ENCODE data around the gene JMJD8. TPM values are rescaled to one million over a fixed set of nuclear protein-coding genes. Genes with fewer than 3 reads are reported as not detected.

Gene JMJD8
- polyA plus RNA-seq, 1 donor (not counting 4 experiments of a cell fraction or from before 2014, with no cell fraction given): 20.1 TPM

DNA sequence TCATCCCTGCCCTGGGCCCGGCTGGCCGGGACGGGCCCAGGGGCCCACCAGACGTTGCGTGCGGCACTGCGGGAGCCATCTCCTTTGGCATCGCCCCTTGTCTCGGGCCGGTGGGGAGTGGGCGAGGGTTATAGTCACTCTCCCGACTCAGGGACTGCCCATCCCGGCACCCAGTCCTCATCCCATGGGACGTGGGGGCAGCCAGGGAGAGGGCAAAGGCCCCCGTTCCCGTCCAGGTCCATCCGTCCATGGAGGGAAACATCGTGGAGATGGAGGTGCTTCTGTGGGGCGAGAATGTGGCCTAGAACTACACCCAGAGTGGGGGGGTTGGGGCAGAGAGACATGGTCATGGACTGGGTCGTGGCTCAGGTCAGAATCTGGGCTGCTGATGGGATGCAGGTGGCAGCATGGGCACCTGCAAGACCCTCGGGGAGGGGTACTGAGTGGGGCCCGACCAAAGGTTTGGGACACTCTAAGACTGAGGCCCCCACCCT is 37.4 kb downstream of the JMJD8 start:
- H3K36me3 ChIP-seq (ENCODE audit: control insufficient read depth in 2 of 2, extremely low read depth in 1 of 2, insufficient read depth in 2 of 2, low read length in 2 of 2): no peaks in the 10 kb centered on the region
- no peak overlapping the region for H3K4me3 ChIP-seq (ENCODE audit: control insufficient read depth in 2 of 3, extremely low read depth in 1 of 3, insufficient read depth in 2 of 3, low read depth in 1 of 3, low read length in 3 of 3)
- no peak overlapping the region for H2AFZ ChIP-seq (ENCODE audit: control insufficient read depth, low read length)
- peaks cover 2% of the 10 kb centered on the region for H3K9me1 ChIP-seq (ENCODE audit: control insufficient read depth, extremely low read depth, insufficient read depth, low read length)
- no peaks in the 10 kb centered on the region for H4K20me1 ChIP-seq (ENCODE audit: control insufficient read depth, extremely low read depth, insufficient read depth, low read length)
- no peak overlapping the region for H3K4me2 ChIP-seq (ENCODE audit: control insufficient read depth, extremely low read depth, insufficient read depth, low read depth, low read length)
- peaks cover 16% of the 10 kb centered on the region for H3K4me1 ChIP-seq (ENCODE audit: control insufficient read depth, extremely low read depth, insufficient read depth, low read length)
- H3K27ac ChIP-seq (ENCODE audit: control insufficient read depth, insufficient read depth, low read length): no peak overlapping the region
- H3K9ac ChIP-seq (ENCODE audit: control insufficient read depth, extremely low read depth, insufficient read depth, low read length): no peak overlapping the region
- no peaks in the 10 kb centered on the region for H3K27me3 ChIP-seq (ENCODE audit: control insufficient read depth, extremely low read depth, insufficient read depth, low read length)
- no peaks in the 10 kb centered on the region for H3K9me3 ChIP-seq (ENCODE audit: control insufficient read depth, low read depth, low read length)
- no peak for FAIRE-seq
- peaks cover 6% of the 10 kb centered on the region for H3K79me2 ChIP-seq (ENCODE audit: control insufficient read depth, insufficient read depth, low read length)
- no peak for TF ChIP-seq CTCF (optimal IDR thresholded peaks at IDR 0.05 in 1 of 3, IDR thresholded peaks at IDR 0.05 in 1 of 3, conservative IDR thresholded peaks at IDR 0.05 in 1 of 3; ENCODE audit: extremely low read depth in 1 of 3, insufficient read depth in 2 of 3, low read length in 3 of 3)
- no peak for TF ChIP-seq EZH2 (IDR thresholded peaks at IDR 0.05; ENCODE audit: low read length)
- dilution Hi-C loops (cut with MboI; ENCODE audit: extremely low pct_ligation_motif_present, low sequenced_read_pairs): no loop called here
- DNase-seq (ENCODE audit: low read depth, low spot score): no peak

DNA sequence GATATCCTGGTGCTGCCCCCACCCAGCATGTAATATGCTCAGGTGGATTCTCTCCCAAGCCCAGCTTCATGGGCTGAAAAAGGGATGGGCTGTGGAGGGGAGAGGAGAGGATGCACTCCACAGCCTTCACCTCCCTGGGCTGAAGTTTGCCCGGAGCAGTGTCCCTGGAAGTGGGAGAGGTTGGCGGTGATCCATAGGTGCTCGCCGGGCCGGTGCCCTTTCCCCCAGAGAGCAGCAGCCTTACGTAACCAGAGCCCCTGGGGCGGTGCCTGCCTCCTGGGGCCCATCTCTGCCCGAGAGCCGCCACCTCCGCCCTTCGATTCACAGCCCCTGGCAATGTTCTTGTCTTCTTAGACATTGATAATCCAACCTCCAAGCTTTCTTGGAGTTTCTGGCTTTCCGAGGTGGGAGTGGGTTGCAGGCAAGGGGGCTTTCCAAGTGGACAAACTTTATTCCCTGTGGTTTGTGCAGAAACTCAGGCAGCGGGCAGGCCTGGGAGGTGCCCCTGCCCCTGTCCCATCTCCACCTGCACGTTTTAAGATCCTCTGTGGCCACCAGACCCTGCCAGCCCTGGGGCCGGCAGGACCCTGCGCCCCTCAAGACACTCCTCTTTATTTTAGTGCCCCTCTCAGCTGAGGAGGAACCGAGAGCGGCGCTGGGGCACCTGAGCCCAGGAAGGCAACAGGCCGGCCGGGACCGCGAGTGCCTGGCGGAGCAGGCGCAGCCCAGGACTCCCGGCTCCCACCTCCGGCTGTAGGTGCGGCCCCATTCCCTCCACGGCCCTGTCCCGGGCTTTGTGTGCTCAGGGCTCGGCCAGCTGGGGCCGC is 38.1 kb downstream of the JMJD8 start:
- Histone ChIP-seq H2AFZ (ENCODE audit: control insufficient read depth, low read length) (no peak overlapping the region), H3K36me3 (ENCODE audit: control insufficient read depth in 2 of 2, extremely low read depth in 1 of 2, insufficient read depth in 2 of 2, low read length in 2 of 2) (no peaks in the 10 kb centered on the region), H3K27ac (ENCODE audit: control insufficient read depth, insufficient read depth, low read length) (no peak overlapping the region), H3K27me3 (ENCODE audit: control insufficient read depth, extremely low read depth, insufficient read depth, low read length) (no peaks in the 10 kb centered on the region), H3K4me3 (ENCODE audit: control insufficient read depth in 2 of 3, extremely low read depth in 1 of 3, insufficient read depth in 2 of 3, low read depth in 1 of 3, low read length in 3 of 3) (no peak overlapping the region), H3K9me3 (ENCODE audit: control insufficient read depth, low read depth, low read length) (no peaks in the 10 kb centered on the region), H3K4me2 (ENCODE audit: control insufficient read depth, extremely low read depth, insufficient read depth, low read depth, low read length) (no peak overlapping the region), H3K79me2 (ENCODE audit: control insufficient read depth, insufficient read depth, low read length) (peaks cover 6% of the 10 kb centered on the region), H4K20me1 (ENCODE audit: control insufficient read depth, extremely low read depth, insufficient read depth, low read length) (no peaks in the 10 kb centered on the region), H3K9me1 (ENCODE audit: control insufficient read depth, extremely low read depth, insufficient read depth, low read length) (peaks cover 2% of the 10 kb centered on the region), H3K4me1 (ENCODE audit: control insufficient read depth, extremely low read depth, insufficient read depth, low read length) (peaks cover 16% of the 10 kb centered on the region), H3K9ac (ENCODE audit: control insufficient read depth, extremely low read depth, insufficient read depth, low read length) (no peak overlapping the region)
- TF ChIP-seq CTCF (optimal IDR thresholded peaks at IDR 0.05 in 1 of 3, IDR thresholded peaks at IDR 0.05 in 1 of 3, conservative IDR thresholded peaks at IDR 0.05 in 1 of 3; ENCODE audit: extremely low read depth in 1 of 3, insufficient read depth in 2 of 3, low read length in 3 of 3): no peak
- TF ChIP-seq EZH2 (IDR thresholded peaks at IDR 0.05; ENCODE audit: low read length): no peak
- DNase-seq (ENCODE audit: low read depth, low spot score) (no peak), FAIRE-seq (no peak)
- dilution Hi-C loops (cut with MboI; ENCODE audit: extremely low pct_ligation_motif_present, low sequenced_read_pairs): no loop called here

Data from keratinocyte (primary cell).